ENCODE results near the gene TOR4A.
"Not testable (repeated sequence)": the region's sequence is repeated elsewhere in the genome, so short reads cannot be mapped to it uniquely, and the experiment has no call there.

Gene TOR4A

GRCh38 chr9:137237759-137238726 lies 39.5 kb upstream of the TOR4A start:
- H3K27ac ChIP-seq = no peak overlapping the region
- DNase-seq (ENCODE audit: low read depth, low spot score) = no peak

GRCh38 chr9:137239541-137240200 lies 37.9 kb upstream of the TOR4A start:
- H3K27ac ChIP-seq = peak overlapping the region; percentile 97
- not testable (repeated sequence) for DNase-seq (ENCODE audit: low read depth, low spot score)

- H3K27ac ChIP-seq = peak overlapping the region; percentile 97
- no peak for DNase-seq (ENCODE audit: low read depth, low spot score)
Measured at GRCh38 chr9:137240318-137240840, 37.1 kb upstream of the TOR4A start.

GRCh38 chr9:137240841-137241489 lies 36.6 kb upstream of the TOR4A start, which contains the start of gene TUBB4B:
Gene TUBB4B (plus strand): TSS chr9:137241287. CDS start chr9:137241361, 74 bp downstream.
- H3K27ac ChIP-seq = peak within 1 kb of the TSS; percentile 97
- DNase-seq (ENCODE audit: low read depth, low spot score) = peak; percentile 99

GRCh38 chr9:137241490-137242268 lies 35.8 kb upstream of the TOR4A start:
- DNase-seq (ENCODE audit: low read depth, low spot score) = no peak
- peak overlapping the region; percentile 97 for H3K27ac ChIP-seq

- DNase-seq (ENCODE audit: low read depth, low spot score) = no peak
- peak overlapping the region; percentile 97 for H3K27ac ChIP-seq
Measured at GRCh38 chr9:137242269-137243203, 35.0 kb upstream of the TOR4A start.

- peak overlapping the region; percentile 97 for H3K27ac ChIP-seq
- not testable (repeated sequence) for DNase-seq (ENCODE audit: low read depth, low spot score)
Measured at GRCh38 chr9:137243266-137243625, 34.3 kb upstream of the TOR4A start.

- peak overlapping the region; percentile 97 for H3K27ac ChIP-seq
Measured at GRCh38 chr9:137243626-137244485, 33.7 kb upstream of the TOR4A start.

GRCh38 chr9:137244486-137245449 lies 32.8 kb upstream of the TOR4A start:
- H3K27ac ChIP-seq = peak overlapping the region; percentile 97
- no peak for DNase-seq (ENCODE audit: low read depth, low spot score)

More at GRCh38 chr9:137243626-137244485, 33.7 kb upstream of the TOR4A start:
- no peak for DNase-seq (ENCODE audit: low read depth, low spot score)

- no peak overlapping the region for H3K27ac ChIP-seq
- no peak for DNase-seq (ENCODE audit: low read depth, low spot score)
Measured at GRCh38 chr9:137245450-137246421, 31.8 kb upstream of the TOR4A start.

- H3K27ac ChIP-seq = no peak overlapping the region
- no peak for DNase-seq (ENCODE audit: low read depth, low spot score)
Measured at GRCh38 chr9:137247135-137247915, 30.2 kb upstream of the TOR4A start.

- no peak overlapping the region for H3K27ac ChIP-seq
- no peak for DNase-seq (ENCODE audit: low read depth, low spot score)
Measured at GRCh38 chr9:137247916-137248175, 29.7 kb upstream of the TOR4A start.

GRCh38 chr9:137250329-137251193 lies 27.0 kb upstream of the TOR4A start:
- DNase-seq (ENCODE audit: low read depth, low spot score) = no peak
- no peak overlapping the region for H3K27ac ChIP-seq

GRCh38 chr9:137251194-137251461 lies 26.4 kb upstream of the TOR4A start, which contains the start of gene STPG3:
Gene STPG3 (plus strand): TSS chr9:137251286. CDS start chr9:137251287, 1 bp downstream.
- DNase-seq (ENCODE audit: low read depth, low spot score) = no peak

More at GRCh38 chr9:137251194-137251461, 26.4 kb upstream of the TOR4A start, which contains the start of gene STPG3:
- H3K27ac ChIP-seq = no peak within 1 kb of the TSS

Data from epithelial cell of prostate (primary cell).